Gastroesophageal sphincter (tissue), 3 donors: ENCODE results near the gene MAGEA9.
"Not testable (repeated sequence)": the region's sequence is repeated elsewhere in the genome, so short reads cannot be mapped to it uniquely, and the experiment has no call there.

Source experiments
- CTCF ChIP-seq, 4 experiments: fragments of 200-600 bp in 2 of 4; fragments of 450-650 bp in 2 of 4; sonication (generic) in 1 of 4; IDR thresholded peaks; one replicate each; pipeline ENCODE4 v1.5.1; 2017 to 2019; ENCODE audit warnings: antibody characterized with exemption in 4 of 4, mild to moderate bottlenecking in 2 of 4, moderate library complexity in 2 of 4
- EP300 ChIP-seq: sonication (generic); formaldehyde crosslinking; IDR thresholded peaks from one replicate; pipeline ENCODE4 v1.6.1; 2017; ENCODE audit warnings: antibody characterized with exemption, mild to moderate bottlenecking
- POLR2A ChIP-seq, 2 donors: fragments of 450-650 bp; IDR thresholded peaks; one replicate each; pipeline ENCODE4 v1.6.1; 2017; ENCODE audit warnings: antibody characterized with exemption in 2 of 2, mild to moderate bottlenecking in 2 of 2, moderate library complexity in 1 of 2

- not testable (repeated sequence) for TF ChIP-seq CTCF (IDR thresholded peaks at IDR 0.05); POLR2A (IDR thresholded peaks at IDR 0.05); EP300
Observed at GRCh38 chrX:149746390-149747007, 35.2 kb upstream of the MAGEA9 start.
